K562 (cell line): ENCODE results near the gene GFM1. TPM values are rescaled to one million over a fixed set of nuclear protein-coding genes. Genes with fewer than 3 reads are reported as not detected.
A peak's percentile ranks its signal among the peaks of the same experiment; 100 is the strongest.

Experiments used
- ATAC-seq: fragments of 200-7000 bp; cut with Tn5 transposase; 3 replicates; pipeline ENCODE4 v1.9.1; 2020; ENCODE audit warnings: moderate library complexity
- BruUV-seq: library from RNA; stranded (reverse); fragments of 400-500 nt; replicated peaks from 2 replicates; lab custom pipeline; 2021; lab: Mats Ljungman, UMichigan
- CTCF ChIA-PET: fragments of 300-600 bp; formaldehyde crosslinking; extraction: SDS; loops from one replicate; lab custom pipeline; 2021; ENCODE audit warnings: low intra/inter-chr PET ratio; lab: Yijun Ruan, JAX
- POLR2A ChIA-PET: fragments of 300-600, 350-650 bp; sonication (Branson Sonifier 250); formaldehyde crosslinking; extraction: SDS; loops from one replicate; lab custom pipeline; 2021; ENCODE audit warnings: antibody characterized with exemption, inconsistent platforms; lab: Yijun Ruan, JAX
- DNase-seq, 4 experiments: peaks; one replicate each; pipeline versions ENCODE4 v3.0.0 to v3.0.0-alpha.2; 2011 to 2018; ENCODE audit warnings: low spot score in 3 of 4, mixed read lengths in 3 of 4; ENCODE audit errors: extremely low read depth in 1 of 4
- FAIRE-seq: peaks from 2 replicates; lab custom pipeline; 2011; peaks lifted over from hg19 to GRCh38; lab: Jason Lieb, UNC
- H2AFZ ChIP-seq: 2 replicates; pipeline ENCODE4 v1.6.0; 2011; ENCODE audit warnings: low read depth, low read length, control low read depth, inconsistent platforms
- H3K27ac ChIP-seq: fragments of 200-600 bp; 3 replicates; pipeline ENCODE4 v1.8.0; 2011; ENCODE audit warnings: low read depth, mild to moderate bottlenecking, control low read depth, inconsistent platforms, low read length, moderate library complexity, mixed read lengths; ENCODE audit errors: extremely low read depth
- H3K27me3 ChIP-seq, 2 experiments: fragments of 300-600 bp in 1 of 2; 2 replicates in 1 of 2; 3 replicates in 1 of 2; pipeline versions ENCODE4 v1.6.0 to v1.8.0; 2011; ENCODE audit warnings: inconsistent platforms in 2 of 2, low read length in 2 of 2, mild to moderate bottlenecking in 1 of 2, mixed read lengths in 1 of 2, moderate library complexity in 1 of 2; ENCODE audit not compliant: control insufficient read depth in 2 of 2, insufficient read depth in 2 of 2
- H3K36me3 ChIP-seq: fragments of 300-600 bp; 3 replicates; pipeline ENCODE4 v1.8.0; 2011; ENCODE audit warnings: mild to moderate bottlenecking, low read length, inconsistent platforms; ENCODE audit not compliant: control insufficient read depth, insufficient read depth
- H3K4me1 ChIP-seq, 2 experiments: fragments of 200-600 bp in 1 of 2; replicated peaks in 1 of 2; 2 replicates in 1 of 2; 3 replicates in 1 of 2; pipeline versions ENCODE4 v1.5.1 to v1.8.0; 2011; ENCODE audit warnings: inconsistent platforms in 2 of 2, low read length in 2 of 2, mild to moderate bottlenecking in 1 of 2, mixed read lengths in 1 of 2, moderate library complexity in 1 of 2; ENCODE audit not compliant: control insufficient read depth in 2 of 2, insufficient read depth in 2 of 2
- H3K4me2 ChIP-seq: 2 replicates; pipeline ENCODE4 v1.6.1; 2011; ENCODE audit warnings: low read length, control low read depth, inconsistent platforms, mixed read lengths; ENCODE audit not compliant: insufficient read depth
- H3K4me3 ChIP-seq: fragments of 200-600 bp; sonication (generic), shearing (Covaris generic); 2 replicates; pipeline ENCODE4 v1.5.1; 2016; ENCODE audit warnings: control low read depth, inconsistent platforms
- H3K79me2 ChIP-seq: fragments of 200-600 bp; 3 replicates; pipeline ENCODE4 v1.8.0; 2011; ENCODE audit warnings: low read length, inconsistent platforms; ENCODE audit not compliant: control insufficient read depth, insufficient read depth
- H3K9ac ChIP-seq, 2 experiments: 2 replicates each; pipeline versions ENCODE4 v1.6.0 to v1.6.1; 2011; ENCODE audit warnings: low read depth in 2 of 2, low read length in 2 of 2, control low read depth in 1 of 2, inconsistent platforms in 1 of 2, mild to moderate bottlenecking in 1 of 2, mixed read lengths in 1 of 2; ENCODE audit not compliant: insufficient read depth in 1 of 2
- H3K9me1 ChIP-seq: one replicate; pipeline ENCODE4 v1.6.0; 2011; ENCODE audit warnings: inconsistent platforms, mild to moderate bottlenecking, low read length, moderate library complexity; ENCODE audit not compliant: control insufficient read depth, insufficient read depth
- H3K9me3 ChIP-seq: replicated peaks from 2 replicates; pipeline ENCODE4 v1.5.1; 2011; ENCODE audit warnings: low read depth, low read length, inconsistent platforms; ENCODE audit not compliant: control insufficient read depth, insufficient read depth
- H4K20me1 ChIP-seq: replicated peaks from 2 replicates; pipeline ENCODE4 v1.6.1; 2011; ENCODE audit warnings: low read length, inconsistent platforms, mixed read lengths; ENCODE audit not compliant: control insufficient read depth, insufficient read depth
- CCAR2 ChIP-seq: fragments of 200-400 bp; formaldehyde crosslinking; IDR thresholded peaks from 2 replicates; pipeline ENCODE4 v1.6.1; 2017; ENCODE audit warnings: mild to moderate bottlenecking, low read depth, low read length
- CEBPB ChIP-seq: fragments of 450-650 bp; IDR thresholded peaks from 2 replicates; pipeline ENCODE4 v1.6.1; 2016; ENCODE audit warnings: missing genetic modification characterization, missing compliant biosample characterization
- CHAMP1 ChIP-seq: fragments of 450-650 bp; IDR thresholded peaks from 2 replicates; pipeline ENCODE4 v1.6.1; 2016; ENCODE audit warnings: mild to moderate bottlenecking
- HSF4 ChIP-seq: fragments of 250-450 bp; sonication (Bioruptor Pico); IDR thresholded peaks from 2 replicates; pipeline ENCODE4 v2.1.2; 2022; ENCODE audit warnings: mild to moderate bottlenecking, moderate library complexity, borderline replicate concordance
- POU5F1 ChIP-seq: fragments of 150-350 bp; IDR thresholded peaks from 2 replicates; pipeline ENCODE4 v1.6.1; 2014; ENCODE audit warnings: borderline replicate concordance, low read length, low read depth, mild to moderate bottlenecking; ENCODE audit not compliant: partially characterized antibody
- PURB ChIP-seq: sonication (generic); formaldehyde crosslinking; IDR thresholded peaks from 2 replicates; pipeline ENCODE4 v1.9.0; 2021; ENCODE audit warnings: low read depth, mild to moderate bottlenecking, missing genetic modification reagents
- RCOR1 ChIP-seq, 2 experiments: IDR thresholded peaks; 2 replicates each; pipeline ENCODE4 v1.6.1; 2012; ENCODE audit warnings: low read depth in 2 of 2, low read length in 2 of 2, borderline replicate concordance in 1 of 2, improper control_type of control experiment in 1 of 2
- SMARCB1 ChIP-seq: IDR thresholded peaks from 2 replicates; pipeline ENCODE4 v1.6.1; 2011; ENCODE audit warnings: improper control_type of control experiment, low read depth; ENCODE audit not compliant: insufficient read length
- SMC3 ChIP-seq: conservative IDR thresholded peaks from 2 replicates; pipeline ENCODE4 v1.6.1; 2011; ENCODE audit warnings: low read depth, low read length, improper control_type of control experiment; ENCODE audit not compliant: insufficient read depth
- STAT5A ChIP-seq: IDR thresholded peaks from 2 replicates; pipeline ENCODE4 v1.6.1; 2012; ENCODE audit warnings: low read length, inconsistent platforms, borderline replicate concordance
- ZBTB33 ChIP-seq: sonication (generic); formaldehyde crosslinking; IDR thresholded peaks from 2 replicates; pipeline ENCODE4 v1.8.1; 2023; ENCODE audit warnings: mild to moderate bottlenecking, missing genetic modification reagents
- ZNF431 ChIP-seq: sonication (generic); formaldehyde crosslinking; IDR thresholded peaks from 2 replicates; pipeline ENCODE4 v1.8.0; 2022; ENCODE audit warnings: mild to moderate bottlenecking, missing genetic modification reagents
- ZNF561 ChIP-seq: fragments of 450-650 bp; formaldehyde crosslinking; conservative IDR thresholded peaks from 2 replicates; pipeline ENCODE4 v1.4.0; 2020; ENCODE audit warnings: mild to moderate bottlenecking, moderate library complexity
- WGBS: fragments of 100-300 bp; shearing (Covaris generic); methylation state at CpG from one replicate; pipeline ENCODE4 v1.1.6; 2016; ENCODE audit warnings: low coverage, mixed read lengths; ENCODE audit not compliant: insufficient coverage; ENCODE audit errors: missing lambda C conversion rate; 5-methylcytosine and 5-hydroxymethylcytosine counted together
- in situ Hi-C: fragments of 300-500 bp; cut with MboI; formaldehyde crosslinking; loops from 4 replicates; pipeline ENCODE4 v1.15.0; 2018; ENCODE audit warnings: inconsistent platforms, mixed read lengths
- intact Hi-C: fragments of 100-400 bp; cut with micrococcal nuclease; formaldehyde crosslinking; loops from 2 replicates; pipeline ENCODE4 v1.14.2; 2022
- polyA plus RNA-seq, 8 experiments: library from polyadenylated mRNA; depleted of rRNA in 4 of 8; stranded (reverse) in 5 of 8; unstranded in 3 of 8; fragments of >200 nt; fragmentation: Nextera tagmentation in 2 of 8; fragmentation: Illumina TruSeq in 1 of 8; extraction: Ambion mirVana in 2 of 8; extraction: Trizol in 1 of 8; gene quantifications; 2 replicates each; pipeline versions ENCODE4 v1.2.1 to v1.2.3, GENCODE V29; 2011 to 2014; ENCODE audit warnings: inconsistent platforms in 1 of 8, missing spikeins in 1 of 8
- total RNA-seq, 7 experiments: library from RNA; depleted of rRNA in 6 of 7; stranded (reverse); fragments of >200 nt in 6 of 7; fragmentation: Illumina TruSeq in 2 of 7; extraction: Trizol in 2 of 7; gene quantifications; 2 replicates each; pipeline versions ENCODE4 v1.2.1 to v1.2.3, GENCODE V29; 2011 to 2021; ENCODE audit warnings: low replicate concordance in 1 of 7

GFM1 gene
- total and polyA plus RNA-seq, 9 of the 15 experiments (the other 6 are each of a cell fraction or from before 2014, with no cell fraction given) = 38.9 to 86.7 (median 64.8) TPM

- TF ChIP-seq SMC3 (no peak), PURB (CRISPR knock-in tag) (no peak), RCOR1 (IDR thresholded peaks at IDR 0.05; ENCODE audit: borderline replicate concordance in 1 of 2, low read depth in 2 of 2, low read length in 2 of 2) (no peak), HSF4 (CRISPR knock-in tag) (no peak), STAT5A (no peak), CCAR2 (no peak), POU5F1 (no peak)
Measured at GRCh38 chr3:158731486-158731885, 87.2 kb downstream of the GFM1 start (continued).

GRCh38 chr3:158731938-158732855 is 87.9 kb downstream of the GFM1 start, which contains the start of gene RARRES1:
Gene RARRES1 (minus strand): TSS chr3:158732457. CDS start chr3:158732415, 42 bp downstream.
- Histone ChIP-seq H3K27me3 (no peaks in the 10 kb centered on the region), H3K9ac (no peak within 1 kb of the TSS), H3K4me2 (no peak within 1 kb of the TSS), H3K27ac (no peak within 1 kb of the TSS), H3K9me1 (no peaks in the 10 kb centered on the region), H3K9me3 (peaks cover 6% of the 10 kb centered on the region; the same call in 1 of the 2 replicates), H4K20me1 (no peaks in the 10 kb centered on the region), H3K36me3 (peaks cover 13% of the 10 kb centered on the region; the same call in 2 of the 3 replicates), H3K4me1 (peaks cover 2 to 3% of the 10 kb centered on the region in 2 experiments; a peak in 3 of 5 replicates), H2AFZ (no peak within 1 kb of the TSS), H3K4me3 (no peak within 1 kb of the TSS), H3K79me2 (no peaks in the 10 kb centered on the region; the same call in 2 of the 3 replicates)
- no peak for FAIRE-seq
- no peak for DNase-seq
- in situ Hi-C loops = no loop called here
- ChIA-PET CTCF (no interaction called here), POLR2A (no interaction called here)
- BruUV-seq = no TSS peak
- intact Hi-C loops = no loop called here
- no peak for ATAC-seq
- peak; percentile 26; the same call in 1 of the 2 replicates for TF ChIP-seq CHAMP1
- no peak for TF ChIP-seq SMARCB1
- 0 out of 2 replicates have a peak, but pooled peaks have one; percentile 6 for TF ChIP-seq CEBPB (tag)
- TF ChIP-seq ZBTB33 (CRISPR knock-in tag) = peak; percentile 40; the same call in 1 of the 2 replicates
- no peak for TF ChIP-seq ZNF561
- TF ChIP-seq ZNF431 (CRISPR knock-in tag) = no peak
- 98% methylated on average over 23 of the region's 101 CpGs for WGBS
